HG03558 (cell line): ENCODE data around the gene NXF3.
"Not testable (repeated sequence)": the region's sequence is repeated elsewhere in the genome, so short reads cannot be mapped to it uniquely, and the experiment has no call there.

Experiments
- ATAC-seq: cut with Tn5 transposase; IDR thresholded peaks from one replicate; pipeline ENCODE4 v1.9.1; 2021; ENCODE audit warnings: moderate number of reproducible peaks; ENCODE audit not compliant: unreplicated experiment; ENCODE audit errors: extremely low read depth

The NXF3 gene

GRCh38 chrX:103092942-103093341 lies at the start of gene NXF3:
TSS of gene NXF3 (minus strand) at chrX:103093143. CDS start at chrX:103093023, 120 bp downstream.
- ATAC-seq = no peak

- ATAC-seq = not testable (repeated sequence)
These were observed 43.6 kb upstream of the NXF3 start for GRCh38 chrX:103136528-103136927.

DNA sequence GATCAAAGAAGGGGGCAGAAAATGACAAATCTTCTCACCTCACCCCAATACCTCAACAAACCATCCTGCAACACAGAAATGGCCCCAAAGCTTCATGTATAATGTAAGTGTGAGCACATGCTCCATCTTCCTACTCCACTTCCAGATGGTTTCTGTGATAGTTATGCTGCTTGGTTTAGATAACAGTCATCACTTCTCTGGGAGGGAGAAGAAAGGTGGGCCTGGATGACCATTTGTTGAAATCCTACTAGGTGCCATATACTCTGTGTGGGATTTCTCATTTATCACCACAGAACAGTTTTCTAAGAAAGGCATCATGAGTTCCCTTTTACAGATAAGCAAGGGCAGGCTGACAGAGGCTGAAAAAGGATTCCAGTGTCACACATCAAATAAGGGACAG lies 31.3 kb upstream of the NXF3 start:
- ATAC-seq = no peak

DNA sequence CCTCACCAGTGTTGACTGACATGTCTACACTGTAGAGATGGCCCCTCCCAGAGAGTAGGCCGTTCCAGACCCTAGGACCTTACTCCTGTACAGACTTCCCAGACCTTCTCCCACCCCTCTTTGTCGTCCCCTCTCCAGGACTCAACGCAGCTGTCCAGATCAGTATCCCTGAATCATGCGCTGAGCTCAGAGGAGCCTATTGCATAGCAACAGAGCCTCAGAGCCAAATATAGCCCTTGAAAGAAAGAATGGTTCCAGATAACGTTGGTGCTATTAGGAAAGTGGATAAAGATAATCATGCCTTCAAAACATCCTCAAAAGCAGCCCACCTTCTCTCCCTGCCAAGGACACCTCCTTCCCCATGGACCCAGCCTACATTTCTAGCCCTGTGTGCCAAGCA lies 27.8 kb upstream of the NXF3 start:
- ATAC-seq = no peak

- not testable (repeated sequence) for ATAC-seq
These were observed 24.0 kb upstream of the NXF3 start for GRCh38 chrX:103116970-103117369.

DNA sequence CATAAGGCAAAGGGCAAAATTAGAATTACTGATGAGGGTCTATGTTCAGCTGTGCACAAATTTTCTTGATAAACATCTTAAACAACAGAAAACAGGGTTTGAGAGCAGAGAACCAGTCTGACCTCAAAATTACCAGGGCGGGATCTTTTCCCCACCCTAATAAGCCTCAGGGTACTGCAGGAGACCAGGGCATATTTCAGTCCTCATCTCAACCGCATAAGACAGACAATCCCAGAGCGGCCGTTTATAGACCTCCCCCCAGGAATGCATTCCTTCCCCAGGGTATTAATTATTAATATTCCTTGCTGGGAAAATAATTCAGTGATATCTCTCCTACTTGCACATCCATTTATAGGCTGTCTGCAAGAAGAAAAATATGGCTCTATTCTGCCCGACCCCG lies 16.6 kb upstream of the NXF3 start:
- not testable (repeated sequence) for ATAC-seq

DNA sequence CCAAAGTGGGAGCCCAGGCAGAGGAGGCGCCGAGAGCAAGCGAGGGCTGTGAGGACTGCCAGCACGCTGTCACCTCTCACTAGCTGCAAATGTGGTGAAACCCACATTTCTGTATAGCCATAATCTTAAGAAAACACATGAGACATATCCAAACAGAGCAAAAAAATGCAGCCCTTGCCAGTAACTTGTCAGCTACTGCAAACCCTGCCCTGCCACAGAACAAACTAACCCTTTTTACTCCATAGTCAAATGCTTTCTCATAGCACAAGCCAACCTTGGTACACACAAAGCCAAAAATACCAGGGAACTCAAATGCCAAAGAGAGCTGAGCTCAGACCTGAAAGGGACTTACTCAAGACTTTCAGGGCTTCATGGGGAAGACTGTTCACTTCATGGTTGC lies 14.9 kb upstream of the NXF3 start:
- ATAC-seq = no peak

- ATAC-seq = not testable (repeated sequence)
These were observed 14.3 kb upstream of the NXF3 start for GRCh38 chrX:103107227-103107737.

DNA sequence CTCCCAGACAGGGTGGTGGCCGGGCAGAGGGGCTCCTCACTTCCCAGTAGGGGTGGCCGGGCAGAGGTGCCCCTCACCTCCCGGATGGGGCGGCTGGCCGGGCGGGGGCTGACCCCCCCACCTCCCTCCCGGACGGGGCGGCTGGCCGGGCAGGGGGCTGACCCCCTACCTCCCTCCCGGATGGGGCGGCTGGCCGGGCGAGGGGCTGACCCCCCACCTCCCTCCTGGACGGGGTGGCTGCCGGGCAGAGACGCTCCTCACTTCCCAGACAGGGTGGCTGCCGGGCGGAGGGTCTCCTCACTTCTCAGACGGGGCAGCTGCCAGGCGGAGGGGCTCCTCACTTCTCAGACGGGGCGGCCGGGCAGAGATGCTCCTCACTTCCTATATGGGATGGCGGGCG lies 11.4 kb upstream of the NXF3 start:
- not testable (repeated sequence) for ATAC-seq

GRCh38 chrX:103103866-103104265 lies 10.9 kb upstream of the NXF3 start:
- not testable (repeated sequence) for ATAC-seq

DNA sequence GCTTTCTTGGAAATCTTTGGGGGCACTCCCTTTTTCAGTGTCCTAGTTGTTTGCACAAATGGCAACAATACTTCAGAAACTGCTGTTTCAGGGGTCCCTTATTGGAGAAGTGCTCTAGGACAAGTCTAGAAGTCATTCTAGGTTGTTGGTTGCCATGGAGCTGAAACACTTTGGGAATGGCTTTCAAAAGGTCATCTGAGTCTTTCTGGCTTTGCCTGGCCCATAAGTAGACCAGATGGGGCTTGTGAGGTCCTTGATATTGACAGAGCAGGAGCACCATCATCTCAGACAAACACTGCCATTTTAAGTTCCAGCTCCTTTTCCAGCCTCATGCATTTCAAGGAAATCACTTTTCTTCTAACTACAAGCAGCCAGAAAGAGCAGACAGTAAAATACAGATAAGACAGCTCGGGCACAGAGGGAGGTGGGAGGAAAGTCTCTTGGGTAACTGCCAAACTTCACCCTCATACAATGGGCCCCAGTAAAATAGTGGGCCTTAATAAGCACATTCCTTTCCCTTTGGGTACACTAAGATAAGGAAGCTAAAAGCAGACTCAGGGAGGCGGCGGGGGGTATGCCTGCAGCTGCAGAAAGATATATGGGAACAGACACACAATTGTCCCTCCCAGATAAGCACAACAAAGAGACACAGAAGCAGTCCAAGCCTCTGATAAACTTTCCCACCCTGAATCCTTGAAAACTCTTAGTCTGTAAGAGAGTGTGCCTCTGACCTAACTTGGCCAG lies 8.5 kb upstream of the NXF3 start:
- no peak for ATAC-seq

- no peak for ATAC-seq
These were observed 7.5 kb upstream of the NXF3 start for GRCh38 chrX:103100484-103100883.

DNA sequence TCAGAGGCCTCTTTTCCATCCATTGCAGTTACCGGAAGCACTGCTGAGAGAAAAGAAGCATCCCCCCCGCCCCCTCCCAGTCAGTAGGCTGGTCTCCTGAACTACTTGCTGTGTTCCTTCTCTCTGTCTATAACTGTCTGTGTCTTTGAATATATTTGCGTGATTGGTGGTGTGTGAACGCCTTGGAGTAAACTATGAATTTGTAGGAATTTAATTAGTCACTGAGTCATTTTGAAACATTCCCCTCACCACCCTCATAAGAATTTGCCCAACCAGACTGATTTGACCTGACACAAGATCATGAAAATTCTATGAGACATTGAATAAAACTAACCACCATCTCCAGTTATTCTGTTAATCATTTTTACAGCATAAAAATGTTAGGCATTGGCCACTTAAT lies 6.7 kb upstream of the NXF3 start:
- no peak for ATAC-seq

DNA sequence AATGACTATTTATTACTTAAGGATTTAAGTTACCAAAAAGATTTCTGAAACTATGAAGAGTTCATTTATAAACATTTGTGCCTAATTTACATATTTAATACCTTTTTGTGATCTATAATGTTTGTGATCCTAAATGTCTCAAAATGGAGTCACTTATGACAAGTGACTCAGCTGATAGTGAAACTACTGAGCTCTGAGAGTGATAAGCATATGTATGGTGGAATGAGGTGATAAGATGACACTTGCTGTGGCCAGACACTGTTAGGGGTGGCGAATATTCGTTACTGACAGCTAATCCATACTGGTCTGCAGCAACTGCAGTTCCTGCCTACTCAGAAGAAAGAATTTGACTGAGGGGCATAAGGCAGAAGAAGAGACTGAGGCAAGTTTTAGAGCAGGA lies 5.5 kb upstream of the NXF3 start:
- no peak for ATAC-seq

DNA sequence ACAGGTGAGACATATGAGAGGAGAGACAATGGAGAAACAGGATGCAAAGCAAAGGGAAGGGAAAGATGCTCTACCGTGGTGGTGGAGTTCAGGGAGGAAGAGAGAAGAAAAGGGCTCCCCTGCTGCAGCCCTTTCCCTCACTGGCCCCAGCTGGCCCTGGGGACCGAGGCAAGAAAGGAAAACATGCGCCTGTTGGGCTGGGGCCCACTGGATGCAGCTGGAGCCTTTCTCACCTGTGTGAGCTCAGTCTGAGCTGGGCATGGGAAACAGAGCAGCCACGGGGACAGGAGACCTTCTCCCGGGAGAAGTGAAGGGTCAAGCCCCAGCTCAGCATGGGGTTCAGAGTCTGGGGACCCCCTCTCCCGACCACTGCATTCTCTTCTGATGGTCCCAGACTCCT lies 11.9 kb downstream of the NXF3 start:
- ATAC-seq = no peak

GRCh38 chrX:103073467-103073866 lies 19.5 kb downstream of the NXF3 start:
- ATAC-seq = no peak

- ATAC-seq = no peak
These were observed 26.3 kb downstream of the NXF3 start for GRCh38 chrX:103066606-103067005.

GRCh38 chrX:103063918-103064434 lies 29.0 kb downstream of the NXF3 start, which contains the start of gene BEX1:
TSS of gene BEX1 (minus strand) at chrX:103064171. CDS start at chrX:103063274, 897 bp downstream.
- ATAC-seq = no peak

- ATAC-seq = no peak
These were observed 29.6 kb downstream of the NXF3 start for GRCh38 chrX:103063191-103063845.

- ATAC-seq = no peak
These were observed 31.5 kb downstream of the NXF3 start for GRCh38 chrX:103061486-103061885.

- no peak for ATAC-seq
These were observed 36.0 kb downstream of the NXF3 start for GRCh38 chrX:103056902-103057301.
